ENCODE results near the gene SFMBT2. TPM values are rescaled to one million over a fixed set of nuclear protein-coding genes. Genes with fewer than 3 reads are reported as not detected.

The SFMBT2 gene
- total RNA-seq, 1 experiment from 2014 or later, result 0.02 TPM

DNA sequence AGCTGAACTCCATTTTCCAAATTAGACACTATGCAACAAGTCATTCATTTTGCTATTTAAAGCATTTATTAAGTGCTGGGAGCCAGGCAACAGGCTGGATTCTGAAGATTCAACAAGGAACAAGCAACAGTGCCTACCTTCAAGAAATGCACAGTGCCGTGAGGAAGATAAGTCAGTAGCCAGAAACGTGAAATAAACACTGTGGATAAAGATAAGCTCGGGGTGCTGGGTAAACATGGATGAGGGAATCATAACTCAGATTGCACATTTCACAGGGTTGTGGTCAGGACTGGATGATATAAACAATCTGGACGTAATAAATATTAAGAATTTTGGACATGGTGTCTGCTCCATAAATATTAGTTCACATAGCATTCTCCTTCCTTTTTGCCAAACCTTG, 259.3 kb downstream of the SFMBT2 start (continued):
- no peak for TF ChIP-seq ZFX (IDR thresholded peaks at IDR 0.05)
- no peak for TF ChIP-seq EGR1 (IDR thresholded peaks at IDR 0.05; ENCODE audit: low read depth)

- Histone ChIP-seq H3K4me3 (replicated peaks in 1 of 2; ENCODE audit: low read depth in 1 of 2, low read length in 2 of 2) (no peak overlapping the region), H3K27ac (ENCODE audit: low read depth, low read length) (no peak overlapping the region), H3K36me3 (ENCODE audit: control insufficient read depth in 1 of 2, insufficient read depth in 2 of 2, low read length in 2 of 2) (no peaks in the 10 kb centered on the region), H4K20me1 (ENCODE audit: insufficient read depth) (no peaks in the 10 kb centered on the region), H3K27me3 (ENCODE audit: insufficient read depth, low read length) (0 out of 2 replicates have a peak, but pooled peaks cover 2% of the 10 kb centered on the region), H3K9me3 (ENCODE audit: control insufficient read depth in 1 of 2, insufficient read depth in 1 of 2, low read depth in 1 of 2, low read length in 2 of 2) (no peaks in the 10 kb centered on the region), H3K9ac (ENCODE audit: low read length) (no peak overlapping the region), H3K79me2 (ENCODE audit: insufficient read depth, low read length) (no peaks in the 10 kb centered on the region), H3K4me1 (ENCODE audit: control insufficient read depth in 1 of 2, insufficient read depth in 2 of 2, low read length in 2 of 2) (no peaks in the 10 kb centered on the region), H3K4me2 (ENCODE audit: low read length) (no peak overlapping the region), H3K9me2 (ENCODE audit: insufficient read depth) (no peaks in the 10 kb centered on the region), H2AFZ (ENCODE audit: low read depth, low read length, poor library complexity, severe bottlenecking) (no peak overlapping the region)
- DNase-seq (ENCODE audit: low read depth, low spot score), result no peak
- no TSS peak for BruUV-seq (replicated peaks)
- ChIA-PET RAD21 (ENCODE audit: low non-redundant PET in 1 of 2, low total read pairs in 2 of 2, uncharacterized antibody in 2 of 2, unreplicated experiment in 2 of 2) (no interaction called here), POLR2A (no interaction called here), CTCF (no interaction called here)
- TF ChIP-seq TCF7L2 (IDR thresholded peaks at IDR 0.05; ENCODE audit: borderline replicate concordance, extremely low read depth, insufficient read depth, insufficient read length) (no peak), ELF1 (IDR thresholded peaks at IDR 0.05; ENCODE audit: borderline replicate concordance, low read depth) (no peak), POLR2AphosphoS5 (IDR thresholded peaks at IDR 0.05; ENCODE audit: low read depth, low read length) (no peak), SRF (IDR thresholded peaks at IDR 0.05; ENCODE audit: low read depth) (no peak), REST (IDR thresholded peaks at IDR 0.05; ENCODE audit: low read depth) (no peak), POLR2A (IDR thresholded peaks at IDR 0.05; ENCODE audit: borderline replicate concordance, extremely low read depth, insufficient read depth, insufficient read length) (no peak), SIN3A (IDR thresholded peaks at IDR 0.05; ENCODE audit: low read depth) (no peak), CEBPB (IDR thresholded peaks at IDR 0.05; ENCODE audit: low read depth) (no peak), ATF3 (IDR thresholded peaks at IDR 0.05) (no peak), ZNF274 (IDR thresholded peaks at IDR 0.05; ENCODE audit: low read depth, low read length) (no peak), YY1 (IDR thresholded peaks at IDR 0.05; ENCODE audit: extremely low read depth, insufficient replicate concordance, low read depth, low read length) (no peak), RAD21 (IDR thresholded peaks at IDR 0.05; ENCODE audit: low read depth) (no peak), SP1 (IDR thresholded peaks at IDR 0.05; ENCODE audit: low read depth) (no peak), EZH2 (IDR thresholded peaks at IDR 0.05) (no peak)
- TF ChIP-seq, protein P1, sequence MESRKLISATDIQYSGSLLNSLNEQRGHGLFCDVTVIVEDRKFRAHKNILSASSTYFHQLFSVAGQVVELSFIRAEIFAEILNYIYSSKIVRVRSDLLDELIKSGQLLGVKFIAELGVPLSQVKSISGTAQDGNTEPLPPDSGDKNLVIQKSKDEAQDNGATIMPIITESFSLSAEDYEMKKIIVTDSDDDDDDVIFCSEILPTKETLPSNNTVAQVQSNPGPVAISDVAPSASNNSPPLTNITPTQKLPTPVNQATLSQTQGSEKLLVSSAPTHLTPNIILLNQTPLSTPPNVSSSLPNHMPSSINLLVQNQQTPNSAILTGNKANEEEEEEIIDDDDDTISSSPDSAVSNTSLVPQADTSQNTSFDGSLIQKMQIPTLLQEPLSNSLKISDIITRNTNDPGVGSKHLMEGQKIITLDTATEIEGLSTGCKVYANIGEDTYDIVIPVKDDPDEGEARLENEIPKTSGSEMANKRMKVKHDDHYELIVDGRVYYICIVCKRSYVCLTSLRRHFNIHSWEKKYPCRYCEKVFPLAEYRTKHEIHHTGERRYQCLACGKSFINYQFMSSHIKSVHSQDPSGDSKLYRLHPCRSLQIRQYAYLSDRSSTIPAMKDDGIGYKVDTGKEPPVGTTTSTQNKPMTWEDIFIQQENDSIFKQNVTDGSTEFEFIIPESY (IDR thresholded peaks at IDR 0.05; ENCODE audit: extremely low read depth, insufficient replicate concordance, low read length), result no peak
- TF ChIP-seq, protein P2, sequence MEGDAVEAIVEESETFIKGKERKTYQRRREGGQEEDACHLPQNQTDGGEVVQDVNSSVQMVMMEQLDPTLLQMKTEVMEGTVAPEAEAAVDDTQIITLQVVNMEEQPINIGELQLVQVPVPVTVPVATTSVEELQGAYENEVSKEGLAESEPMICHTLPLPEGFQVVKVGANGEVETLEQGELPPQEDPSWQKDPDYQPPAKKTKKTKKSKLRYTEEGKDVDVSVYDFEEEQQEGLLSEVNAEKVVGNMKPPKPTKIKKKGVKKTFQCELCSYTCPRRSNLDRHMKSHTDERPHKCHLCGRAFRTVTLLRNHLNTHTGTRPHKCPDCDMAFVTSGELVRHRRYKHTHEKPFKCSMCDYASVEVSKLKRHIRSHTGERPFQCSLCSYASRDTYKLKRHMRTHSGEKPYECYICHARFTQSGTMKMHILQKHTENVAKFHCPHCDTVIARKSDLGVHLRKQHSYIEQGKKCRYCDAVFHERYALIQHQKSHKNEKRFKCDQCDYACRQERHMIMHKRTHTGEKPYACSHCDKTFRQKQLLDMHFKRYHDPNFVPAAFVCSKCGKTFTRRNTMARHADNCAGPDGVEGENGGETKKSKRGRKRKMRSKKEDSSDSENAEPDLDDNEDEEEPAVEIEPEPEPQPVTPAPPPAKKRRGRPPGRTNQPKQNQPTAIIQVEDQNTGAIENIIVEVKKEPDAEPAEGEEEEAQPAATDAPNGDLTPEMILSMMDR (IDR thresholded peaks at IDR 0.05 in 2 of 3, conservative IDR thresholded peaks at IDR 0.05 in 1 of 3; ENCODE audit: borderline replicate concordance in 1 of 3, insufficient read depth in 1 of 3, low read depth in 2 of 3, low read length in 2 of 3), result no peak
- no peak for ATAC-seq
- intact Hi-C loops (cut with micrococcal nuclease), result no loop called here
Observed at GRCh38 chr10:7150349-7150748, 260.5 kb downstream of the SFMBT2 start.

All from HCT116 (cell line).